ENCODE measurements around the gene ATF7.
"Not testable (repeated sequence)": the region's sequence is repeated elsewhere in the genome, so short reads cannot be mapped to it uniquely, and the experiment has no call there.

ATF7 gene

GRCh38 chr12:53653595-53653994 is 27.4 kb upstream of the ATF7 start:
- H3K4me1 ChIP-seq (ENCODE audit: control insufficient read depth in 1 of 2, insufficient read depth in 1 of 2, low read depth in 1 of 2, low read length in 1 of 2), result no peaks in the 10 kb centered on the region
- no peak for TF ChIP-seq CTCF (IDR thresholded peaks at IDR 0.05)
- H3K9me3 ChIP-seq, result no peaks in the 10 kb centered on the region
- no peaks in the 10 kb centered on the region for H3K27me3 ChIP-seq
- no peak overlapping the region for H3K4me3 ChIP-seq (ENCODE audit: low read depth in 1 of 2, low read length in 1 of 2)
- H3K27ac ChIP-seq, result no peak overlapping the region
- no peaks in the 10 kb centered on the region for H3K36me3 ChIP-seq

- no peak overlapping the region for H3K27ac ChIP-seq
- no peaks in the 10 kb centered on the region for H3K4me1 ChIP-seq (ENCODE audit: control insufficient read depth in 1 of 2, insufficient read depth in 1 of 2, low read depth in 1 of 2, low read length in 1 of 2)
- no peak overlapping the region for H3K4me3 ChIP-seq (ENCODE audit: low read depth in 1 of 2, low read length in 1 of 2)
- no peak for TF ChIP-seq CTCF (IDR thresholded peaks at IDR 0.05)
- no peaks in the 10 kb centered on the region for H3K9me3 ChIP-seq
- no peaks in the 10 kb centered on the region for H3K27me3 ChIP-seq
- no peaks in the 10 kb centered on the region for H3K36me3 ChIP-seq
Observed at GRCh38 chr12:53652366-53652765, 26.2 kb upstream of the ATF7 start.

- H3K27me3 ChIP-seq, result no peaks in the 10 kb centered on the region
- no peak overlapping the region for H3K27ac ChIP-seq
- H3K4me3 ChIP-seq (ENCODE audit: low read depth in 1 of 2, low read length in 1 of 2), result no peak overlapping the region
- no peaks in the 10 kb centered on the region for H3K4me1 ChIP-seq (ENCODE audit: control insufficient read depth in 1 of 2, insufficient read depth in 1 of 2, low read depth in 1 of 2, low read length in 1 of 2)
- no peaks in the 10 kb centered on the region for H3K36me3 ChIP-seq
- TF ChIP-seq CTCF (IDR thresholded peaks at IDR 0.05), result no peak
- no peaks in the 10 kb centered on the region for H3K9me3 ChIP-seq
Observed at GRCh38 chr12:53651737-53652136, 25.6 kb upstream of the ATF7 start.

- H3K36me3 ChIP-seq, result not testable (repeated sequence)
Observed at GRCh38 chr12:53646300-53646699, 20.1 kb upstream of the ATF7 start.

GRCh38 chr12:53645165-53645564 is 19.0 kb upstream of the ATF7 start:
- H3K4me3 ChIP-seq (ENCODE audit: low read depth in 1 of 2, low read length in 1 of 2), result no peak overlapping the region
- no peaks in the 10 kb centered on the region for H3K36me3 ChIP-seq
- no peaks in the 10 kb centered on the region for H3K9me3 ChIP-seq
- H3K27me3 ChIP-seq, result no peaks in the 10 kb centered on the region
- no peak overlapping the region for H3K27ac ChIP-seq
- TF ChIP-seq CTCF (IDR thresholded peaks at IDR 0.05), result no peak
- H3K4me1 ChIP-seq (ENCODE audit: control insufficient read depth in 1 of 2, insufficient read depth in 1 of 2, low read depth in 1 of 2, low read length in 1 of 2), result no peaks in the 10 kb centered on the region

More at GRCh38 chr12:53646300-53646699, 20.1 kb upstream of the ATF7 start:
- H3K4me1 ChIP-seq (ENCODE audit: control insufficient read depth in 1 of 2, insufficient read depth in 1 of 2, low read depth in 1 of 2, low read length in 1 of 2); H3K9me3 ChIP-seq; H3K4me3 ChIP-seq (ENCODE audit: low read depth in 1 of 2, low read length in 1 of 2); H3K27ac ChIP-seq; H3K27me3 ChIP-seq: not testable (repeated sequence)

GRCh38 chr12:53644133-53644532 is 18.0 kb upstream of the ATF7 start:
- Histone ChIP-seq H3K36me3 (no peaks in the 10 kb centered on the region), H3K4me1 (ENCODE audit: control insufficient read depth in 1 of 2, insufficient read depth in 1 of 2, low read depth in 1 of 2, low read length in 1 of 2) (peaks cover 0 to 6% of the 10 kb centered on the region in 2 experiments), H3K9me3 (no peaks in the 10 kb centered on the region), H3K27ac (no peak overlapping the region), H3K27me3 (no peaks in the 10 kb centered on the region), H3K4me3 (ENCODE audit: low read depth in 1 of 2, low read length in 1 of 2) (no peak overlapping the region)
- no peak for TF ChIP-seq CTCF (IDR thresholded peaks at IDR 0.05)
